Osteoblast (primary cell): ENCODE data around the gene ARMC6. TPM values are rescaled to one million over a fixed set of nuclear protein-coding genes. Genes with fewer than 3 reads are reported as not detected.

Experiments
- DNase-seq: peaks from one replicate; pipeline ENCODE4 v3.0.0; 2011; ENCODE audit warnings: low spot score, mixed read lengths; ENCODE audit not compliant: insufficient read length; ENCODE audit errors: missing footprints
- H2AFZ ChIP-seq: 2 replicates; pipeline ENCODE4 v1.6.0; 2011; ENCODE audit warnings: mild to moderate bottlenecking, low read length
- H3K27ac ChIP-seq: 2 replicates; pipeline ENCODE4 v1.5.1; 2011; ENCODE audit warnings: mild to moderate bottlenecking, low read depth, low read length, moderate library complexity
- H3K27me3 ChIP-seq: 2 replicates; pipeline ENCODE4 v1.6.0; 2012; ENCODE audit warnings: mild to moderate bottlenecking, control low read depth, inconsistent platforms, low read length, moderate library complexity; ENCODE audit not compliant: insufficient read depth
- H3K36me3 ChIP-seq: 2 replicates; pipeline ENCODE4 v1.5.1; 2011; ENCODE audit warnings: mild to moderate bottlenecking, low read length, control low read depth, moderate library complexity; ENCODE audit not compliant: insufficient read depth
- H3K4me1 ChIP-seq: 2 replicates; pipeline ENCODE4 v1.5.1; 2011; ENCODE audit warnings: mild to moderate bottlenecking, low read length, control low read depth, moderate library complexity; ENCODE audit not compliant: insufficient read depth
- H3K4me2 ChIP-seq: 2 replicates; pipeline ENCODE4 v1.6.0; 2011; ENCODE audit warnings: mild to moderate bottlenecking, low read length; ENCODE audit not compliant: insufficient read depth
- H3K4me3 ChIP-seq: fragments of 200-600 bp; sonication (generic); 3 replicates; pipeline ENCODE4 v1.5.1; 2012; ENCODE audit warnings: mild to moderate bottlenecking, low read length, inconsistent platforms; ENCODE audit not compliant: insufficient read depth
- H3K79me2 ChIP-seq: 2 replicates; pipeline ENCODE4 v1.6.0; 2012; ENCODE audit warnings: mild to moderate bottlenecking, low read length, control low read depth, inconsistent platforms; ENCODE audit not compliant: insufficient read depth
- H3K9me3 ChIP-seq: 2 replicates; pipeline ENCODE4 v1.5.1; 2011; ENCODE audit warnings: low read depth, low read length, control low read depth
- H4K20me1 ChIP-seq: 2 replicates; pipeline ENCODE4 v1.6.0; 2012; ENCODE audit warnings: mild to moderate bottlenecking, low read length, control low read depth; ENCODE audit not compliant: insufficient read depth
- CTCF ChIP-seq: IDR thresholded peaks from 2 replicates; pipeline ENCODE4 v1.5.1; 2011; ENCODE audit warnings: mild to moderate bottlenecking, low read depth, low read length, moderate library complexity; ENCODE audit errors: extremely low read depth
- total RNA-seq: library from RNA; depleted of rRNA; stranded (reverse); fragments of >200 nt; gene quantifications from 2 replicates; pipeline ENCODE4 v1.2.3, GENCODE V29; 2012

The ARMC6 gene
- total RNA-seq, 1 donor, result 38.4 TPM

GRCh38 chr19:18992696-18993095, 40.7 kb upstream of the ARMC6 start:
- Histone ChIP-seq H3K9me3 (no peaks in the 10 kb centered on the region), H3K27ac (no peak overlapping the region), H4K20me1 (peaks cover 15% of the 10 kb centered on the region), H3K79me2 (no peaks in the 10 kb centered on the region), H3K27me3 (no peaks in the 10 kb centered on the region), H3K4me3 (no peak overlapping the region), H3K4me2 (no peak overlapping the region), H2AFZ (no peak overlapping the region), H3K36me3 (peaks cover 37% of the 10 kb centered on the region), H3K4me1 (peaks cover 8% of the 10 kb centered on the region)
- no peak for DNase-seq
- no peak for TF ChIP-seq CTCF

DNA sequence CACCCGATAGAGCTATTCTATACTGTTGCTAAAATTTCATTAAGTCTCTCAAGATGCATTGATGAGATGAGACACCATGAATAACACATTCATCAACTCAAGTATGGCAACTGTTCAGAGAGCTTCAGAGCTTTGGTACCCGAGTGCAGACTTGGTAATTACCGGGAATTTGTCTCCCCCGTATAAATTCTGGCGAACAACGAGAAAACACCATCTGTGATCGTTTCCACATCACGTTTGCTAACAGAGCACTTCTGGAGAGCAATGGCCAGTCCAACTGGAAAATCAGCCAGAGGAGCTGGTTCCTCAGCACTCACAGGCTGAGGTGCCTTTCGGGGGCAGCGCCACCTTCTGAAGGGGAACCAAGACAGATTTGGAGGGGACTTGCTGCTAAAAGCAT, 40.3 kb upstream of the ARMC6 start:
- Histone ChIP-seq H3K79me2 (no peaks in the 10 kb centered on the region), H3K9me3 (no peaks in the 10 kb centered on the region), H3K27ac (no peak overlapping the region), H3K27me3 (no peaks in the 10 kb centered on the region), H3K36me3 (peaks cover 41% of the 10 kb centered on the region), H3K4me2 (no peak overlapping the region), H3K4me1 (peaks cover 8% of the 10 kb centered on the region), H3K4me3 (no peak overlapping the region), H4K20me1 (peaks cover 15% of the 10 kb centered on the region), H2AFZ (no peak overlapping the region)
- TF ChIP-seq CTCF, result no peak
- DNase-seq, result no peak

- peaks cover 30% of the 10 kb centered on the region for H4K20me1 ChIP-seq
- peak; percentile 99 for DNase-seq
- peak; percentile 81 for TF ChIP-seq CTCF
Observed at GRCh38 chr19:18995804-18996241, 37.6 kb upstream of the ARMC6 start.

DNA sequence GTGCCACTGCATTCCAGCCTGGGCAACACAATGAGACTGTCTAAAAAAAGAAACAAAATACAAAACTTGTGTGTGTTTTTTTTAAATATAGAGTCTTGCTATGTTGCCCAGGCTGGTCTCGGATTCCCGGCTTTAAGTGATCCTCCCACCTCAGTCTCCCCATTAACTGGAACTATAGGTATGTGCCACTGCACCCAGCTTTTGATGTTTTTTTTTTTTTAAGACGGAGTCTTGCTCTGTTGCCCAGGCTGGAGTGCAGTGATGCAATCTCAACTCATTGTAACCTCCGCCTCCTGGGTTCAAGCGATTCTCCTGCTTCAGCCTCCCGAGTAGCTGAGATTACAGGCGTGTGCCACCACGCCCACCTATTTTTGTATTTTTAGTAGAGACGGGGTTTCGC, 37.1 kb upstream of the ARMC6 start:
- TF ChIP-seq CTCF, result no peak
- peaks cover 30% of the 10 kb centered on the region for H4K20me1 ChIP-seq
- H3K4me1 ChIP-seq, result peaks cover 13% of the 10 kb centered on the region
- H3K4me3 ChIP-seq, result no peak overlapping the region
- peak overlapping the region; percentile 70 for H3K27ac ChIP-seq
- H3K79me2 ChIP-seq, result no peaks in the 10 kb centered on the region
- H3K4me2 ChIP-seq, result no peak overlapping the region
- DNase-seq, result no peak
- H2AFZ ChIP-seq, result no peak overlapping the region
- H3K36me3 ChIP-seq, result peaks cover 60% of the 10 kb centered on the region
- H3K27me3 ChIP-seq, result no peaks in the 10 kb centered on the region
- H3K9me3 ChIP-seq, result no peaks in the 10 kb centered on the region

More at GRCh38 chr19:18995804-18996241, 37.6 kb upstream of the ARMC6 start:
- peak overlapping the region; percentile 70 for H3K27ac ChIP-seq
- no peak overlapping the region for H2AFZ ChIP-seq
- H3K4me3 ChIP-seq, result no peak overlapping the region
- H3K4me2 ChIP-seq, result no peak overlapping the region
- H3K4me1 ChIP-seq, result peaks cover 13% of the 10 kb centered on the region
- H3K9me3 ChIP-seq, result no peaks in the 10 kb centered on the region
- peaks cover 62% of the 10 kb centered on the region for H3K36me3 ChIP-seq
- no peaks in the 10 kb centered on the region for H3K27me3 ChIP-seq
- H3K79me2 ChIP-seq, result no peaks in the 10 kb centered on the region
